ENCODE data around the gene FAF1.
"Not testable (repeated sequence)": the region's sequence is repeated elsewhere in the genome, so short reads cannot be mapped to it uniquely, and the experiment has no call there.

Gene FAF1

DNA sequence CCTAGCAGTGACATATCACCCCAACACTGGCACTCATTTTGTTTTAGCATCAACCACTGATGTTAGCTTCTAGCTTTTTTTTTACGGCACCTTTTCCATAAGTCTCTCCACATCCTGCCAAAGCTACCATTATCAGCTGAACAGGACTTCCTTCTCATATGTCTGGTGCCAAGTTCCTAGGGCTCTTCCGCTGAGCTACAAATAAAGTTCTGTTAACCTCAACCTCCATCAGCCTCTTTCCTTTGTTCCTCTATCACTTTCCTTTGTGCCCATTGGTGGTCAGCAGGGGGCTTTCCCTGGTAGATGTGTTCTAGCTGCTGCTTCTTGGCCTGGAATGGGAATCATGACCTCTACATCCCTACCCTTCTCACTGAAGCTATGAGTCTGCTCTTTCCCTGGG, 163.8 kb downstream of the FAF1 start:
- Mint-ChIP-seq H3K27me3 (no peaks in the 10 kb centered on the region), H3K9me3 (no peaks in the 10 kb centered on the region), H3K36me3 (ENCODE audit: low read depth) (peaks cover 41% of the 10 kb centered on the region), H3K4me3 (no peak overlapping the region), H3K4me1 (ENCODE audit: low read depth) (peaks cover 5% of the 10 kb centered on the region), H3K27ac (no peak overlapping the region)
- no peak for DNase-seq

DNA sequence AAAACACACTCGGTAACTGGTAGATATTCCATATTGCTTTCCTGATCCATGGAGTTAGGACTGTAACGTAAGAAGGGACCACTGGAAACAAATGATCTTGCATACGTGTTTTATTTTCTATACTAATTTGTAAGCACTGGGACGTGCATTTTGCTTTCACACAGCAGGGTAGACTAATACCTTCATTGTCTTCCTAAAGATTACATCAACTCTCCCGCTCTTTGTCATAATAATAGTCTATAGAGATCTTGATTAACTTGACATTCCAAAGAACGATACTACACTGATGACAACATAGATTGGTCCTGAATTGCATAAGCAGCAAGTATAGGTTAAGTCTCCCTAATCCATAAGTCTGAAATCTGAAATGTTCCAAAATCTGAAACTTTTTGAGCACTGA, 166.5 kb downstream of the FAF1 start:
- H3K9me3 Mint-ChIP-seq, result no peaks in the 10 kb centered on the region
- DNase-seq, result no peak
- peaks cover 3% of the 10 kb centered on the region for H3K4me1 Mint-ChIP-seq (ENCODE audit: low read depth)
- H3K27ac Mint-ChIP-seq, result no peak overlapping the region
- no peaks in the 10 kb centered on the region for H3K27me3 Mint-ChIP-seq
- H3K36me3 Mint-ChIP-seq (ENCODE audit: low read depth), result peaks cover 28% of the 10 kb centered on the region
- H3K4me3 Mint-ChIP-seq, result no peak overlapping the region

DNA sequence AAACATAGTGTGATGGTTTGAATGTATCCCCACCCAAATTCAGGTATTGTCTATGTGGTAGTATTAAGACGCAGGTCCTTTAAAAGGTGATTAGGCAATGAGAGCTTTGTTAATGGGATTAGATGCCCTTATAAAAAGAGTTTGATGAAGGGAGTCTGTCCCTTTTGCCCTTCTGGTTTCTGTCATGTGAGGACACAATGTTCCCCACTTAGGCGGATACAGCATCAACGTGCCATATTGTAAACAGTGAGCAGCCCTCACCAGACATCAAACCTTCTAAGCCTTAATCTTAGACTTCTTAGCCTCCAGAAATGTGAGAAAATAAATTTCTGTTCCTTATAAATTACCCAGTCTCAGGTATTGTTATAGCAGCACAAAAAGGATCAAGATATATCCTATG, 172.8 kb downstream of the FAF1 start:
- no peaks in the 10 kb centered on the region for H3K27me3 Mint-ChIP-seq
- H3K27ac Mint-ChIP-seq, result no peak overlapping the region
- peaks cover 20% of the 10 kb centered on the region for H3K4me1 Mint-ChIP-seq (ENCODE audit: low read depth)

DNA sequence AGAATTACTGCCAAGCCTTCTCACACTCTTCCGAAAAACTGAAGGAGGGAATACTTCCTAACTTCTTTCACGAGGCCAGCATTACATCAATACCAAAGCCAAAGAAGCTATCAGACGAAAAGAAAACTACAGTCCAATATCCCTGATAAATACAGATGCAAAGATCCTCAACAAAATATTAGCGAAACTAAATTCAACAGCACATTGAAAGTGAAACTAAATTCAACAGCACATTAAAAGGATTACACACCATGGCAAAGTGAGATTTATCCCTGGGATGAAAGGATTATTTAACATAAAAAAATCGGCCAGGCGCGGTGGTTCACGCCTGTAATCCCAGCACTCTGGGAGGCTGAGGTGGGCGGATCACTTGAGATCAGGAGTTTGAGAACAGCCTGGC, 176.8 kb downstream of the FAF1 start:
- DNase-seq, result no peak
- Mint-ChIP-seq H3K4me3 (no peak overlapping the region), H3K4me1 (ENCODE audit: low read depth) (peaks cover 31% of the 10 kb centered on the region), H3K36me3 (ENCODE audit: low read depth) (peaks cover 64% of the 10 kb centered on the region), H3K27me3 (no peaks in the 10 kb centered on the region), H3K9me3 (no peaks in the 10 kb centered on the region), H3K27ac (no peak overlapping the region)

More for the DNA sequence above, 172.8 kb downstream of the FAF1 start:
- Mint-ChIP-seq H3K36me3 (ENCODE audit: low read depth) (peaks cover 41% of the 10 kb centered on the region), H3K4me3 (no peak overlapping the region), H3K9me3 (no peaks in the 10 kb centered on the region)
- DNase-seq, result no peak

DNA sequence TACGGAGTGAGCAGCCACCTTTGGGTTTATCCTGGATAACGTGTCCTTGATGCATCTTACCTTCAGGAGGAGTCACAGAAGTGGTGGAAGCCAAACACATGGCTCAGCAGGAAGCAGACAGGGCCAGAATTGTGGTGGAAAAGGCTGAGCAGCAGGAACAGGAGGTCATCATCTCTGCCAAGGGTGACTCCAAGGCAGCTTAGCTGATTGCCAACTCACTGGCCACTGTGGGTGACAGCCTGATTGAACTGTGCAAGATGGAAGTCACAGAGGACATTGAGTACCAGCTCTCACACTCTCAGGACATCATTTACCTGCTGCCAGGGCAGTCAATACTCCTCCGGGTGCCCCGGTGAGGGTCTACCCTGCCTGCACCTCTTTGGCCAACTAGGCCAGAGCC, 179.3 kb downstream of the FAF1 start:
- no peak overlapping the region for H3K4me3 Mint-ChIP-seq
- no peak for DNase-seq
- H3K27ac Mint-ChIP-seq, result no peak overlapping the region
- H3K36me3 Mint-ChIP-seq (ENCODE audit: low read depth), result peaks cover 47% of the 10 kb centered on the region
- no peaks in the 10 kb centered on the region for H3K9me3 Mint-ChIP-seq
- no peaks in the 10 kb centered on the region for H3K27me3 Mint-ChIP-seq
- H3K4me1 Mint-ChIP-seq (ENCODE audit: low read depth), result peaks cover 31% of the 10 kb centered on the region

DNA sequence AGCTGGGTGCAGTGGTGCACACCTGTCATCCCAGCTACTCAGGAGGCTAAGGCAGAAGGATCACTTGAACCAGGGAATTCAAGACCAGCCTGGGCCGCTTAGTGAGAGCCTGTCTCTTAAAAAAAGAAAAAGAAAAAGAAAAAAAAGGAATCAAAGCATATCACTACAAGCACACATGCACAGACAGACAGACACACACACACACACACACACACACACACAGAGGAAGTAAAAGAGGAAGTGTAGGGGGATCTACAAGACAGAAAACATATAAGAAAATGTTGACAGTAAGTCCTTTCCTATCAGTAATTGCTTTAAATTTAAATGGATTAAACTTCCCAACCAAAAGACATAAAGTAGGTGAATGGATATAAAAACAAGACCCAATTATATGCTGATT, 180.3 kb downstream of the FAF1 start:
- Mint-ChIP-seq H3K4me1 (ENCODE audit: low read depth) (peaks cover 29% of the 10 kb centered on the region), H3K27ac (no peak overlapping the region), H3K27me3 (no peaks in the 10 kb centered on the region), H3K4me3 (no peak overlapping the region), H3K36me3 (ENCODE audit: low read depth) (peaks cover 37% of the 10 kb centered on the region), H3K9me3 (no peaks in the 10 kb centered on the region)
- DNase-seq, result no peak

DNA sequence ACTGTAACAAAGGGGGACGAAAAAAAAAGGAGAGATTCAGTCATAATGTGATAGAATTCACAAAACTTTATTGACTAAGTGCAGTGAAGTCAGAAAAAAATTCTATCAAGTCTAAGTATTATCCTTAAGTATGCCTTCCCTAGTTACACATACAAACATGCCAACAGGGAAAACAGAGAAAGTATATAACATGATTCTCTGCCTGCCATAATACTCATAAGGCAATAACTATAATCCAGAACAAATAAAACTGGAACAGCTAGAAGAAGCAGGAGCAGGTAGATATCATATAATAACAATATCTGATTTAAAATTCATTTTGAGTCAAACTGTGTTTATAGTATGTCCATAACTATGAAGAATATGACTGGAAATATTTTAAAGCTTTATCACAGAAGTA, 184.3 kb downstream of the FAF1 start:
- Mint-ChIP-seq H3K27ac (no peak overlapping the region), H3K9me3 (no peaks in the 10 kb centered on the region), H3K4me1 (ENCODE audit: low read depth) (peaks cover 13% of the 10 kb centered on the region), H3K4me3 (no peak overlapping the region), H3K27me3 (no peaks in the 10 kb centered on the region), H3K36me3 (ENCODE audit: low read depth) (peaks cover 29% of the 10 kb centered on the region)
- no peak for DNase-seq

DNA sequence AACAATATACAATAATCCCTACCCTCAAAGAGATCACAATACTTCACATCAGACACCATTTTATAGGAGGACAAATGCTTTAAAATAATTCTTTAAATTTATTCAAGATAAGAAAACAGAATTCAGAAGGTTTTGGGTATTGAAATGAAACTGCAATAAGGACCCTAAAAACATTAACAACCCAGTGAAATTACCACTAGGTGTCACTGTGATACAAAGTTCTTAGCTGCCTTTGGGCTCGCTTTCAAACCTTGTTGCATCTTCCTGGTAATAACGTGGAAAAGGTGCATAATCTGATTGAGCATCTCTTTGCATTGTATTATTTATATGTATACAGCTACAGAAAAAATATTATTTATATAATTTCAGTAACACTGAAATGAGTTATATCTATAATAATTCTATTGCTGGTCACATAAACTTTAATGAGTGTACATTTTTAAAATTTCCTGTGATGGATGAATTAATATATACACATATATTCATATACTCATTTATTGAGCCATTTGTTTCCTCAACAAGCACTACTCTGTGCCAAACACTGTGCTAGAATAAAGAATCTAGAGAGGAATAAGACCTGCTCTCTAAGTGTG, 185.2 kb downstream of the FAF1 start:
- Mint-ChIP-seq H3K9me3 (no peaks in the 10 kb centered on the region), H3K27me3 (no peaks in the 10 kb centered on the region), H3K27ac (no peak overlapping the region), H3K36me3 (ENCODE audit: low read depth) (peaks cover 21% of the 10 kb centered on the region), H3K4me3 (no peak overlapping the region), H3K4me1 (ENCODE audit: low read depth) (peaks cover 13% of the 10 kb centered on the region)
- DNase-seq, result no peak

DNA sequence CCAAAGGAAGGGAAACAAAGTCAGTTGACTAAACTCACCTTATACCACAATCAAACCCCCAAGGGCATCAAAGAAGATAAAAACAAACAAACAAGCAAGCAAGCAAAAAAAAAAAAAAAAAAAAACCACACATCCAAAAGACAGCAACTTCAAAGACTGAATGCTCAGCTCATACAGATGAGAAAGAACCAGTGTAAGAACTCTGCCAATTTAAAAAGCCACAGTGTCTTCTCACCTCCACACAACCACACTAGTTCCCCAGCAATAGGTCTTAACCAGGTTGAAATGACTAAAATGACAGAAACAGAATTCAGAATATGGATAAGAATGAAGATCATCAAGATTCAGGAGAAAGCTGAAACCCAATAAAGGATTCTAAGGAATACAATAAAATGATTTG, 193.4 kb downstream of the FAF1 start:
- H3K27me3 Mint-ChIP-seq, result no peaks in the 10 kb centered on the region
- peak overlapping the region; percentile 15 for H3K27ac Mint-ChIP-seq
- H3K4me1 Mint-ChIP-seq (ENCODE audit: low read depth), result peaks cover 39% of the 10 kb centered on the region
- peaks cover 4% of the 10 kb centered on the region for H3K9me3 Mint-ChIP-seq
- H3K4me3 Mint-ChIP-seq, result no peak overlapping the region
- DNase-seq, result no peak
- H3K36me3 Mint-ChIP-seq (ENCODE audit: low read depth), result peaks cover 30% of the 10 kb centered on the region

DNA sequence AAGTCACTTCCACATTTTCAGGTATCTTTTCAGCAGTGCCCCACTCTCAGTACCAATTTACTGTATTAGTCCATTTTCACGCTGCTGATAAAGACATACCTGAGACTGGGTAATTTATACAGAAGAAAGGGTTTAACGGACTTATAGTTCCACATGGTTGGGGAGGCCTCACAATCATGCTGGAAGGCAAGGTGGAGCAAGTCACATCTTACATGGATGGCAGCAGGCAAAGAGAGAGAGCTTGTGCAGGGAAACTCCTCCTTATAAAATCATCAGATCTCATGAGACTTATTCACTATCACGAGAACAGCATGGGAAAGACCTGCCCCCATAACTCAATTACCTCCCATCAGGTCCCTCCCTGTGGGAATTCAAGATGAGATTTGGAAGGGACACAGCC, 203.5 kb downstream of the FAF1 start:
- not testable (repeated sequence) for H3K27me3 Mint-ChIP-seq; DNase-seq; H3K27ac Mint-ChIP-seq; H3K4me1 Mint-ChIP-seq (ENCODE audit: low read depth); H3K4me3 Mint-ChIP-seq; H3K9me3 Mint-ChIP-seq
- peaks cover 62% of the 10 kb centered on the region for H3K36me3 Mint-ChIP-seq (ENCODE audit: low read depth)

DNA sequence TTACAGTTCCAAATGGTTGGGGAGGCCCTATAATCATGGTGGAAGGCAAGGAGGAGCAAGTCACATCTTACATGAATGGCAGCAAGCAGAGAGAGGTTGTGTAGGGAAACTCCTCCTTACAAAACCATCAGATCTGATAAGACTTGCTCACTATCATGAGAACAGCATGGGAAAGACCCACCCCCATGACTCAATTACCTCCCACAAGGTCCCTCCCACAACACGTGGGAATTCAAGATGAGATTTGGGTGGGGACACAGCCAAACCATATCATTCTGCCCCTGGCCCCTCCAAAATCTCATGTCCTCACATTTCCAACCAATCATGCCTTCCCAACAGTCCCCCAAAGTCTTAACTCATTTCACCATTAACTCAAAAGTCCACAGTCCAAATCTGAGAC, 205.3 kb downstream of the FAF1 start:
- not testable (repeated sequence) for H3K9me3 Mint-ChIP-seq; H3K27ac Mint-ChIP-seq; H3K27me3 Mint-ChIP-seq; H3K4me1 Mint-ChIP-seq (ENCODE audit: low read depth); H3K4me3 Mint-ChIP-seq; DNase-seq
- peaks cover 53% of the 10 kb centered on the region for H3K36me3 Mint-ChIP-seq (ENCODE audit: low read depth)

DNA sequence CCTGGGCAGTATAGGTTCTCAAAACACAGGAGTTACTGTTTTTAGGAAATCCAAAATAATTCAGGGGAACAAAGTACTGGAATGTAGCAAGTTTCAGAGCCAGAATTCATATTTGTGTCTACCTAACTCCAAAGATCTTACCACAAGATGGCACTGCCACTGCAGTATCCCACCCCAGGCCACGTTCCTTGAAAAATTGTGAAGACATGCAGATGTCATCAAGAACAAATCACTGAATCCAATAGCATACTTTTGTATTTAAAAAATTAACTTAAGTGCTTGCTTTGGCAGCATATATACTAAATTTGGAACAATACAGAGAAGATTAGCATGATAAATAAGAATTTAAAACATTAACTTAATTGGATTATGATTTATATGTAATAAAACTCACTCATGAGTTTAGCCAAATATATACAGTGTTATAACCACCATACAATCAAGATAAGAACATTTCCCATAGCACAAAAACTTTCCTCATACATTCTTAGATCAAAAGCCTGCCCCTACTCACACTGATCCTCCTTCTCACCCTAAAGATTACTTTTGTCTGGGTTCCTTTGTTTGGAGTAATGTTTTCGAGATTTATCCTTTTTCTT, 209.9 kb downstream of the FAF1 start:
- no peaks in the 10 kb centered on the region for H3K27me3 Mint-ChIP-seq
- no peaks in the 10 kb centered on the region for H3K4me1 Mint-ChIP-seq (ENCODE audit: low read depth)
- H3K27ac Mint-ChIP-seq, result no peak overlapping the region
- H3K4me3 Mint-ChIP-seq, result no peak overlapping the region
- no peak for DNase-seq
- no peaks in the 10 kb centered on the region for H3K9me3 Mint-ChIP-seq
- H3K36me3 Mint-ChIP-seq (ENCODE audit: low read depth), result peaks cover 48% of the 10 kb centered on the region

DNA sequence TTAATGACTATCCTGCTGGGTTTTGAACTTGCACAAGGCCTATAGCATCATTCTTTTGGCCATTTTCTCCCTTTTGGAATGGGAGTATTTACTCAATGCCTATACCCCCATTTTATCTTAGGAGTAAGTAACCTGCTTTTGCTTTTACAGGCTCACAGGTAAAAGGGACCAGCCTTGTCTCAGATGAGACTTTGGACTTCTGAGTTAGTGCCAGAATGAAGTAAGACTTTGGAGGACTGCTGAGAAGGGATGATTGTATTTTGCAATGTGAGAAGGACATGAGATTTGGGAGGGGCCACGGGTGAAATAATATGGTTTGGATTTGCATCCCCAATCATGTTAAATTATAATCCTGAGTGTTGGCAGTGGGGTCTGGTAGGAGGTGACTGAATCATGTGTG, 212.7 kb downstream of the FAF1 start:
- Mint-ChIP-seq H3K27ac (peak overlapping the region; percentile 44), H3K4me3 (no peak overlapping the region), H3K27me3 (no peaks in the 10 kb centered on the region), H3K9me3 (no peaks in the 10 kb centered on the region), H3K4me1 (ENCODE audit: low read depth) (no peaks in the 10 kb centered on the region), H3K36me3 (ENCODE audit: low read depth) (peaks cover 53% of the 10 kb centered on the region)
- no peak for DNase-seq

DNA sequence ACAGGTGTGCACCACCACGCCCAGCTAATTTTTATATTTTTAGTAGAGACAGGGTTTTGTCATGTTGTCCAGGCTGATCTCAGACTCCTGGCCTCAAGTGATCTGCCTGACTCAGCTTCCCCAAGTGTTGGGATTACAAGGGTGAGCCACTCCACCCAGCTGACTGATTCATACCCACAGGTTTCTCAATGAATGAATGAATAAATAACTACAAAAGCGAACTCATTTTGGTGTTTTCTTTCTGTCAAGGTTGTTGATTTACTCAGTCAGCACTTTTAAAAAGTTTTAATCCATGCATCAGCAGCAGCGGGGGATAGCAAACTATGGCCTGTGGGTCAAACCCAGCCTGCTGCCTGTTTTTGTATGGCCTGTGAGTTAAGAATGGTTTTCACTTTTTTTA, 217.5 kb downstream of the FAF1 start:
- H3K27me3 Mint-ChIP-seq, result no peaks in the 10 kb centered on the region
- peaks cover 77% of the 10 kb centered on the region for H3K36me3 Mint-ChIP-seq (ENCODE audit: low read depth)
- H3K9me3 Mint-ChIP-seq, result no peaks in the 10 kb centered on the region
- H3K4me1 Mint-ChIP-seq (ENCODE audit: low read depth), result no peaks in the 10 kb centered on the region
- no peak overlapping the region for H3K27ac Mint-ChIP-seq
- no peak for DNase-seq
- H3K4me3 Mint-ChIP-seq, result no peak overlapping the region

DNA sequence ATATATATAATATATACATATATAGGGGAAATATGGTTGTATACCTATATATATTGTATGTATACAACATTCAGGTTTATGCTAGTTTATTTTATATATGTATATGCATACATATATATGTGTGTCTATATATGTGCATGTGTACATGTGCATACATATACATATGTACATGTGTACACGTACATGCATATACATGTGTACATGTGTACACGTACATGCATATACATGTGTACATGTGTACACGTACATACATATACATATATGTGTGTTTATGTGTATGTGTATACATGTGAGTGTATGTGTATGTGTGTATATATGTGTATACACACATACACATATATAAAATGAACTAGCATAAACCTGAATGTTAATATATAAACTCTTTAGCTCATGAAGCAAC, 220.9 kb downstream of the FAF1 start:
- H3K4me3 Mint-ChIP-seq, result no peak overlapping the region
- H3K9me3 Mint-ChIP-seq, result no peaks in the 10 kb centered on the region
- H3K4me1 Mint-ChIP-seq (ENCODE audit: low read depth), result no peaks in the 10 kb centered on the region
- H3K27ac Mint-ChIP-seq, result no peak overlapping the region
- H3K27me3 Mint-ChIP-seq, result no peaks in the 10 kb centered on the region
- no peak for DNase-seq
- H3K36me3 Mint-ChIP-seq (ENCODE audit: low read depth), result peaks cover 70% of the 10 kb centered on the region

DNA sequence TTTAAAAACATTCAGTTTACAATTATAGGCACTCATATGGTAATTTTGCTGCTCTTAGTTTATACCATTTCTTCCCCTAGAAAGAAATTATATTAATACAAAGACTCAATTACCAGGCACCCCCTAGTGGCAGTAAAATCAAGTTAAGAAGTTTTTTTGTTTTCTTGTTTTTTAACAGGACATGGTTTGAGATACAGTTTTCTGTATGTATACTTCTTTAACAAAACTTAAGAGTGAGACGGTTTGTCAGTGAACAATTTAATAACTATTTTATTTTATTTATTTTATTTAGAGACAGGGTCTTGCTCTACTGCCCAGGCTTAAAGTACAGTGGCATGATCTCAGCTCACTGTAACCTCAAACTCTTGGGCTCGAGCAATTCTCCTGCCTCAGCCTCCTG, 224.6 kb downstream of the FAF1 start:
- Mint-ChIP-seq H3K27me3 (no peaks in the 10 kb centered on the region), H3K9me3 (no peaks in the 10 kb centered on the region), H3K27ac (no peak overlapping the region), H3K36me3 (ENCODE audit: low read depth) (peaks cover 55% of the 10 kb centered on the region), H3K4me3 (no peak overlapping the region), H3K4me1 (ENCODE audit: low read depth) (peaks cover 6% of the 10 kb centered on the region)
- no peak for DNase-seq

Measured in activated T-cell treated with anti-CD3 and anti-CD28 coated beads, Interleukin-2, amount 50 U/mL, for 24 hours (primary cell).